Vagina (tissue), 2 donors: ENCODE measurements around the gene HES7. TPM values are rescaled to one million over a fixed set of nuclear protein-coding genes. Genes with fewer than 3 reads are reported as not detected.
A peak's percentile ranks its signal among the peaks of the same experiment; 100 is the strongest.

Experiments used
- DNase-seq, 2 donors: peaks; one replicate each; pipeline ENCODE4 v3.0.0-alpha.2; 2017; ENCODE audit errors: extremely low spot score in 2 of 2
- H3K27ac ChIP-seq: fragments of 200-600 bp; sonication (generic); one replicate; pipeline ENCODE4 v1.5.1; 2019
- H3K27me3 ChIP-seq: fragments of 200-600 bp; sonication (generic); one replicate; pipeline ENCODE4 v1.5.1; 2019
- H3K36me3 ChIP-seq, 2 donors: fragments of 200-600 bp; sonication (generic); one replicate each; pipeline ENCODE4 v1.5.1; 2017 to 2019
- H3K4me1 ChIP-seq: fragments of 200-600 bp; sonication (generic); one replicate; pipeline ENCODE4 v1.5.1; 2019
- H3K4me3 ChIP-seq, 2 donors: fragments of 200-600 bp; sonication (generic); 1 replicate in 1 of 2; 2 replicates in 1 of 2; pipeline ENCODE4 v1.5.1; 2016 to 2019
- H3K9me3 ChIP-seq: fragments of 200-600 bp; sonication (generic); one replicate; pipeline ENCODE4 v1.5.1; 2019
- POLR2A ChIP-seq, 2 donors: fragments of 450-650 bp; IDR thresholded peaks; one replicate each; pipeline ENCODE4 v1.6.1; 2017; ENCODE audit warnings: antibody characterized with exemption in 2 of 2, mild to moderate bottlenecking in 2 of 2, moderate library complexity in 2 of 2
- POLR2AphosphoS5 ChIP-seq, 2 donors: sonication (generic); formaldehyde crosslinking; IDR thresholded peaks; one replicate each; pipeline ENCODE4 v1.9.0; 2017; ENCODE audit warnings: antibody characterized with exemption in 2 of 2, mild to moderate bottlenecking in 2 of 2, low read depth in 1 of 2; ENCODE audit not compliant: insufficient read depth in 1 of 2
- intact Hi-C: fragments of 100-400 bp; cut with DNase I; formaldehyde crosslinking; loops from one replicate; pipeline ENCODE4 v1.15.1; 2023
- total RNA-seq: library from RNA; depleted of rRNA; stranded (reverse); fragments of >200 nt; gene quantifications from one replicate; pipeline ENCODE4 v1.2.3, GENCODE V29; 2016
- TF ChIP-seq, protein P1 (sequence below), 3 experiments: fragments of 450-650 bp in 2 of 3; fragments of 200-600 bp in 1 of 3; sonication (generic) in 1 of 3; IDR thresholded peaks; one replicate each; pipeline ENCODE4 v1.5.1; 2017 to 2019; ENCODE audit warnings: antibody characterized with exemption in 3 of 3, mild to moderate bottlenecking in 2 of 3, moderate library complexity in 2 of 3

HES7 gene
- total RNA-seq, 1 donor from 2014 or later: not detected

GRCh38 chr17:8128125-8128784 is 4.3 kb upstream of the HES7 start:
- Histone ChIP-seq H3K36me3 (no peaks in the 10 kb centered on the region), H3K4me1 (peaks cover 32% of the 10 kb centered on the region), H3K27ac (no peak overlapping the region), H3K4me3 (no peak overlapping the region), H3K9me3 (no peaks in the 10 kb centered on the region), H3K27me3 (no peaks in the 10 kb centered on the region)
- TF ChIP-seq, protein P1, sequence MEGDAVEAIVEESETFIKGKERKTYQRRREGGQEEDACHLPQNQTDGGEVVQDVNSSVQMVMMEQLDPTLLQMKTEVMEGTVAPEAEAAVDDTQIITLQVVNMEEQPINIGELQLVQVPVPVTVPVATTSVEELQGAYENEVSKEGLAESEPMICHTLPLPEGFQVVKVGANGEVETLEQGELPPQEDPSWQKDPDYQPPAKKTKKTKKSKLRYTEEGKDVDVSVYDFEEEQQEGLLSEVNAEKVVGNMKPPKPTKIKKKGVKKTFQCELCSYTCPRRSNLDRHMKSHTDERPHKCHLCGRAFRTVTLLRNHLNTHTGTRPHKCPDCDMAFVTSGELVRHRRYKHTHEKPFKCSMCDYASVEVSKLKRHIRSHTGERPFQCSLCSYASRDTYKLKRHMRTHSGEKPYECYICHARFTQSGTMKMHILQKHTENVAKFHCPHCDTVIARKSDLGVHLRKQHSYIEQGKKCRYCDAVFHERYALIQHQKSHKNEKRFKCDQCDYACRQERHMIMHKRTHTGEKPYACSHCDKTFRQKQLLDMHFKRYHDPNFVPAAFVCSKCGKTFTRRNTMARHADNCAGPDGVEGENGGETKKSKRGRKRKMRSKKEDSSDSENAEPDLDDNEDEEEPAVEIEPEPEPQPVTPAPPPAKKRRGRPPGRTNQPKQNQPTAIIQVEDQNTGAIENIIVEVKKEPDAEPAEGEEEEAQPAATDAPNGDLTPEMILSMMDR (IDR thresholded peaks at IDR 0.05): no peak
- TF ChIP-seq POLR2AphosphoS5 (IDR thresholded peaks at IDR 0.05; ENCODE audit: insufficient read depth in 1 of 2, low read depth in 1 of 2) (no peak), POLR2A (IDR thresholded peaks at IDR 0.05) (no peak)
- no peak for DNase-seq
- intact Hi-C loops: no loop called here

GRCh38 chr17:8126491-8127066 is 2.7 kb upstream of the HES7 start:
- Histone ChIP-seq H3K36me3 (no peaks in the 10 kb centered on the region), H3K27ac (peak overlapping the region; percentile 89), H3K27me3 (no peaks in the 10 kb centered on the region), H3K4me3 (peak overlapping the region; percentile 58 to 76), H3K9me3 (no peaks in the 10 kb centered on the region), H3K4me1 (peaks cover 46% of the 10 kb centered on the region)
- TF ChIP-seq POLR2AphosphoS5 (IDR thresholded peaks at IDR 0.05; ENCODE audit: insufficient read depth in 1 of 2, low read depth in 1 of 2) (no peak), POLR2A (IDR thresholded peaks at IDR 0.05) (no peak)
- TF ChIP-seq, protein P1 (IDR thresholded peaks at IDR 0.05): no peak
- intact Hi-C loops: no loop called here
- DNase-seq: no peak

GRCh38 chr17:8125947-8126490 is 2.1 kb upstream of the HES7 start:
- Histone ChIP-seq H3K4me3 (peak overlapping the region; percentile 58 to 76), H3K27me3 (no peaks in the 10 kb centered on the region), H3K9me3 (no peaks in the 10 kb centered on the region), H3K36me3 (no peaks in the 10 kb centered on the region), H3K27ac (peak overlapping the region; percentile 89), H3K4me1 (peaks cover 52% of the 10 kb centered on the region)
- intact Hi-C loops: no loop called here
- no peak for TF ChIP-seq POLR2A (IDR thresholded peaks at IDR 0.05)
- peak in 1 of 2 donors; percentile 50 for TF ChIP-seq POLR2AphosphoS5 (IDR thresholded peaks at IDR 0.05; ENCODE audit: insufficient read depth in 1 of 2, low read depth in 1 of 2)
- DNase-seq: no peak

DNA sequence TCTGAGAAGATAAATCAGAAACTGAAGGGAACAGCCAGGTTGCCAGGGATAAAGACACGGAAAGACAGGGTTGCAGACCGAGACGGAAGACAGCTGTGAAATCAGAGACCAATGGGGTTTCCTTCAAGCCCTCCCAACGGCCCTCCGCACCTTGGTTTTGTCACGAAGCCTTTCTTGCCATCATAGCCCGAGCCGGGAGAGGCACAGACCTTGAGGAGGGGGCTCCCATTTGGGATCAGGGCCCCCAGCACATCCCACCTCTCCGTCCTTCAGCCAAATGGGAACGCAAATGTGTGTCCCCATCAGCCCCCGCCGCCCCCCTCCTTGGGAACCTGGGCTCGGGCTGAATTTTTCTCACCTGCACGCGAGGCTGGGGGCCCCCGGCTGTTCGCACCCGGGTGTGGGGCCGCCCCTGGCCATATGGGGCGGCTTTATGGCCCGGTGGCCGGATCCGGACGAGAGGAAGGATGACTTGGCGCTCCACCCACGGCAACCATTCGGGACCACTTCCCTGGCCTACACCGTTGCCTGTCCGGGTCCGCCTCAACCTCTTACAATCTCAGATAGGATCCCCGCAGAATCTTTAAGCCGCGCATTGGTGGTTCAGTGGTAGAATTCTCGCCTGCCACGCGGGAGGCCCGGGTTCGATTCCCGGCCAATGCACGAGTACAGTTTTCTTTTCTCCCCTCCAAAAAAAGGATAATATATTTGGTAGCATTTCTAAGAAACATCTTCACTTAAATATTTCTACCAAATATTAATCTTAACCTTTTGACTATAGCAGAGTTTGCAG is 1.4 kb upstream of the HES7 start:
- Histone ChIP-seq H3K9me3 (no peaks in the 10 kb centered on the region), H3K27me3 (no peaks in the 10 kb centered on the region), H3K36me3 (no peaks in the 10 kb centered on the region), H3K27ac (peak overlapping the region; percentile 89), H3K4me3 (peak overlapping the region; percentile 58 to 76), H3K4me1 (peaks cover 58% of the 10 kb centered on the region)
- intact Hi-C loops: no loop called here
- peak in 1 of 2 donors; percentile 91 for DNase-seq
- TF ChIP-seq, protein P1 (IDR thresholded peaks at IDR 0.05): no peak
- TF ChIP-seq POLR2AphosphoS5 (IDR thresholded peaks at IDR 0.05; ENCODE audit: insufficient read depth in 1 of 2, low read depth in 1 of 2) (peak in 1 of 2 donors; percentile 91), POLR2A (IDR thresholded peaks at IDR 0.05) (no peak)
